Pericardium fibroblast (primary cell): ENCODE measurements around the gene MTRR. TPM values are rescaled to one million over a fixed set of nuclear protein-coding genes. Genes with fewer than 3 reads are reported as not detected.

Experiments used
- total RNA-seq: library from RNA; depleted of rRNA; stranded (reverse); fragments of >200 nt; gene quantifications from 2 replicates; pipeline ENCODE4 v1.2.3, GENCODE V29; 2015

Gene MTRR
- 10.7 and 24.0 TPM in 2 replicates for total RNA-seq

GRCh38 chr5:7868773-7869473 is at the start of gene MTRR, which contains the start of gene FASTKD3:
MTRR (plus strand) TSS chr5:7869148; CDS start chr5:7870795, 1,647 bp downstream.
FASTKD3 (minus strand) TSS chr5:7869031; CDS start chr5:7868083, 948 bp downstream.

GRCh38 chr5:7850395-7851239 is 18.3 kb upstream of the MTRR start, which contains the start of gene CFAP90:
CFAP90 (minus strand) TSS chr5:7851133; CDS start chr5:7851021, 112 bp downstream.

Other genes with a start within 250 kb of the MTRR start
- gene CFAP90, start 18.0 kb upstream of the MTRR start, total RNA-seq = not detected in 2 replicates
- gene FASTKD3, start 117 bp upstream of the MTRR start, total RNA-seq = 6.2 and 10.7 TPM in 2 replicates